WERI-Rb-1 (cell line): ENCODE data around the gene ZC3H12A.

ENCODE experiments used
- DNase-seq: peaks from one replicate; pipeline ENCODE4 v3.0.0-alpha.2; 2020
- H3K27ac ChIP-seq: fragments of 250-450 bp; sonication (Bioruptor Pico); 2 replicates; pipeline ENCODE4 v1.5.1; 2020; ENCODE audit warnings: mild to moderate bottlenecking, moderate library complexity
- H3K27me3 ChIP-seq: fragments of 250-450 bp; sonication (Bioruptor Pico); 2 replicates; pipeline ENCODE4 v1.5.1; 2021; ENCODE audit warnings: mild to moderate bottlenecking, low read depth, moderate library complexity; ENCODE audit not compliant: insufficient read depth, severe bottlenecking
- H3K36me3 ChIP-seq: fragments of 250-450 bp; sonication (Bioruptor Pico); 2 replicates; pipeline ENCODE4 v1.5.1; 2020; ENCODE audit warnings: mild to moderate bottlenecking, moderate library complexity
- H3K4me3 ChIP-seq: 2 replicates; pipeline ENCODE4 v1.5.1; 2011; ENCODE audit warnings: low read depth, mild to moderate bottlenecking, control low read depth, low read length
- H3K9me3 ChIP-seq: fragments of 250-450 bp; sonication (Bioruptor Pico); 2 replicates; pipeline ENCODE4 v1.5.1; 2021; ENCODE audit warnings: mild to moderate bottlenecking, moderate library complexity; ENCODE audit not compliant: severe bottlenecking
- TF ChIP-seq, protein P1 (sequence below): IDR thresholded peaks from 2 replicates; pipeline ENCODE4 v1.5.1; 2011; ENCODE audit warnings: low read depth, mild to moderate bottlenecking, control low read depth, inconsistent platforms, low read length

ZC3H12A gene

GRCh38 chr1:37480125-37480466 is 5.7 kb downstream of the ZC3H12A start:
- Histone ChIP-seq H3K36me3 (peaks cover 80% of the 10 kb centered on the region), H3K4me3 (0 out of 2 replicates have a peak overlapping the region, but pooled peaks have one; percentile 1)

DNA sequence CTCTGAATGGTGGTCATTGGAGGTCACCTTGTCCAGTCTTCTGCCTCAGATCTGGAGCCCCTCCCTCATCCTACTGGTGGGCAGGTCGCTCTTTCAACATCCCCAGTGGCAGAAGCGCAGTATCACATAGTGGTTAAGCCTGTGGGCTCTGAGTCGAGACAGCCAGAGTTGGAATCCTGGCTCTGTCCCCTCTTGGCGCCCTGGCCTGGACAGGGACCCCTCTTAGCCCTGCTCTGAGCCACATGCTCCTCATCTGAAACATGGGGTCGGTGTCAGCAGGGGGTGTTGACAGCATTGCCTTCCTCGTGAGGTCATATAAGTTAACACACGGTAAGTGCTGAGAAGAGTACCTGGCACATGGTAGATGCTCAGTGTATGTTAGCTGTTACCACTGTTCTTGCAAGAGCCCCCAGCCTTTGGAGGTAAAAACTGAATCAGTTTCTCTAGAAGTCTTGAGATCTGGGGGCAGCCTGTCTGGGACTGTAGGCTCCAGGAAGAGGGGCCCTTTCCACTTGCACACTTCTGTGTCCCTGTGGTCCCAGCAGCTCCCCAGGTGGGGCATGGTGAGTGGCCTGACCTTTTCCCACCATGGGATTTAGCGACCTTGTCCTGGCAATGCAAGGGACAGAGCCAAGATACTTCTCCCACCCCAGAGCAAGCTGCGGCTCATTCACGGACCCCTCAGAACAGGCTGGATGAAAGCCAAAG is 6.4 kb downstream of the ZC3H12A start:
- H3K4me3 ChIP-seq = no peak overlapping the region
- H3K9me3 ChIP-seq = no peaks in the 10 kb centered on the region
- no peaks in the 10 kb centered on the region for H3K27me3 ChIP-seq
- TF ChIP-seq, protein P1, sequence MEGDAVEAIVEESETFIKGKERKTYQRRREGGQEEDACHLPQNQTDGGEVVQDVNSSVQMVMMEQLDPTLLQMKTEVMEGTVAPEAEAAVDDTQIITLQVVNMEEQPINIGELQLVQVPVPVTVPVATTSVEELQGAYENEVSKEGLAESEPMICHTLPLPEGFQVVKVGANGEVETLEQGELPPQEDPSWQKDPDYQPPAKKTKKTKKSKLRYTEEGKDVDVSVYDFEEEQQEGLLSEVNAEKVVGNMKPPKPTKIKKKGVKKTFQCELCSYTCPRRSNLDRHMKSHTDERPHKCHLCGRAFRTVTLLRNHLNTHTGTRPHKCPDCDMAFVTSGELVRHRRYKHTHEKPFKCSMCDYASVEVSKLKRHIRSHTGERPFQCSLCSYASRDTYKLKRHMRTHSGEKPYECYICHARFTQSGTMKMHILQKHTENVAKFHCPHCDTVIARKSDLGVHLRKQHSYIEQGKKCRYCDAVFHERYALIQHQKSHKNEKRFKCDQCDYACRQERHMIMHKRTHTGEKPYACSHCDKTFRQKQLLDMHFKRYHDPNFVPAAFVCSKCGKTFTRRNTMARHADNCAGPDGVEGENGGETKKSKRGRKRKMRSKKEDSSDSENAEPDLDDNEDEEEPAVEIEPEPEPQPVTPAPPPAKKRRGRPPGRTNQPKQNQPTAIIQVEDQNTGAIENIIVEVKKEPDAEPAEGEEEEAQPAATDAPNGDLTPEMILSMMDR = no peak
- H3K36me3 ChIP-seq = peaks cover 77% of the 10 kb centered on the region
- no peak overlapping the region; the same call in 1 of the 2 replicates for H3K27ac ChIP-seq
- DNase-seq = no peak

More at GRCh38 chr1:37480125-37480466, 5.7 kb downstream of the ZC3H12A start:
- no peaks in the 10 kb centered on the region for H3K9me3 ChIP-seq
- TF ChIP-seq, protein P1 = no peak
- DNase-seq = no peak
- H3K27ac ChIP-seq = peak overlapping the region; percentile 88
- H3K27me3 ChIP-seq = no peaks in the 10 kb centered on the region

- Histone ChIP-seq H3K9me3 (no peaks in the 10 kb centered on the region), H3K27me3 (no peaks in the 10 kb centered on the region), H3K4me3 (no peak overlapping the region), H3K36me3 (peaks cover 70% of the 10 kb centered on the region), H3K27ac (no peak overlapping the region)
- no peak for DNase-seq
- TF ChIP-seq, protein P1 = no peak
Measured at GRCh38 chr1:37481289-37482003, 7.1 kb downstream of the ZC3H12A start.

DNA sequence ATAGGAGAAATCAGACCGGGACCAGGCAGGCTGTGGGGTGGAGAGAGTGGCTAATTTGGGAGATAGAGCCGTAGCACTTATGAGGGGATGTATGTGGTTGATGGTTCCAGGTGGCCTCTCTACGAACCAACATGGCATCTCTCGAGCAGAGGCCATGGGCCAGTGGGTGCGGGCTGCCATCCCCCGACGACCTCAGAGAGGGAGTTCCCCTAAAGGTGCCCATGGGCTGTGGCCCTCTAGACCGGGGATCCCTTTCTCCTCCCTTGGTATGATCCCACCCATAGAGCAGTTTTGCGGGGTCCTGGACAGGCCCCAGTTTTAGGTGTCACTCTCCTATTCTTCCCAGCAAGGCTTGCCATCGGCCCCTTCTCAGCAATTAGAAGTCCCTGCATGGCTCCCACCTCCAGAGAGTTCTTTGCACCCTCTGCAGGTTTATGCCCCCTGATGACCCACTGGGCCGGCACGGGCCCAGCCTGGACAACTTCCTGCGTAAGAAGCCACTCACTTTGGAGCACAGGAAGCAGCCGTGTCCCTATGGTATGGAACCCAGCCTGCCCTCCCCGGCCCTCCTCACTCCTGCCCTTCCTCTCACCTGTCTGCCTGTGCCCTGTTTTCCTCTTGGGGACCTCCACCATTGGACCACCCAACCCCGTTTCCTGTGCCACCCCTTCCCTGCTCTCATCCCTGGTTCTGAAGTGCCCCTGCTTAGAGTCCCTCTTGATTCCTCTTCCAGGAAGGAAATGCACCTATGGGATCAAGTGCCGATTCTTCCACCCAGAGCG is 7.8 kb downstream of the ZC3H12A start:
- Histone ChIP-seq H3K27me3 (no peaks in the 10 kb centered on the region), H3K36me3 (peaks cover 65% of the 10 kb centered on the region), H3K4me3 (no peak overlapping the region), H3K9me3 (no peaks in the 10 kb centered on the region), H3K27ac (no peak overlapping the region)
- TF ChIP-seq, protein P1 = no peak
- no peak for DNase-seq

DNA sequence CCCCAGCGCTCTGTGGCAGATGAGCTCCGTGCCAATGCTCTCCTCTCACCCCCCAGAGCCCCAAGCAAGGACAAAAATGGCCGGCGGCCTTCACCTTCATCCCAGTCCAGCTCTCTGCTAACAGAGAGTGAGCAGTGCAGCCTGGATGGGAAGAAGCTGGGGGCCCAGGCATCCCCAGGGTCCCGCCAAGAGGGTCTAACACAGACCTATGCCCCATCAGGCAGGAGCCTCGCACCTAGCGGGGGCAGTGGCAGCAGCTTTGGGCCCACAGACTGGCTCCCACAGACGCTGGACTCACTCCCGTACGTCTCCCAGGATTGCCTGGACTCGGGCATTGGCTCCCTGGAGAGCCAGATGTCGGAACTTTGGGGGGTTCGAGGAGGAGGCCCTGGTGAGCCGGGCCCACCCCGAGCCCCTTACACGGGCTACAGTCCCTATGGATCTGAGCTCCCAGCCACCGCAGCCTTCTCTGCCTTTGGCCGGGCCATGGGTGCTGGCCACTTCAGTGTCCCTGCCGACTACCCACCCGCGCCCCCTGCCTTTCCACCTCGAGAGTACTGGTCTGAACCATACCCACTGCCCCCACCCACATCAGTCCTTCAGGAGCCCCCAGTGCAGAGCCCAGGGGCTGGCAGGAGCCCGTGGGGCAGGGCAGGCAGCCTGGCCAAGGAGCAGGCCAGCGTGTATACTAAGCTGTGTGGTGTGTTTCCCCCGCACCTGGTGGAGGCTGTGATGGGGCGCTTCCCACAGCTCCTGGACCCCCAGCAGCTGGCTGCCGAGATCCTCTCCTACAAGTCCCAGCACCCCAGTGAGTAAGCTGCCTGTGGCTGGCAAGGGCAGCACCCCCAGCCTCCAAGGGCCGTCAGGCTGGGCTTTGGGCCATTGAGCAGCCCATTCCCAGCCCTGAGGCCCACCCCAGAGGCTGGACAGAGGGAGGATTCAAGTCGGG is 8.7 kb downstream of the ZC3H12A start:
- peaks cover 57% of the 10 kb centered on the region for H3K36me3 ChIP-seq

More for the DNA sequence above, 8.7 kb downstream of the ZC3H12A start:
- H3K27me3 ChIP-seq = no peaks in the 10 kb centered on the region
- TF ChIP-seq, protein P1 = no peak
- H3K9me3 ChIP-seq = no peaks in the 10 kb centered on the region
- H3K4me3 ChIP-seq = no peak overlapping the region
- no peak overlapping the region for H3K27ac ChIP-seq
- no peak for DNase-seq
